NCI-H524 (cell line): ENCODE measurements around the gene SHLD1.

ENCODE experiments used
- DNase-seq, 2 experiments: peaks; one replicate each; lab custom pipeline; 2025; lab: John Stamatoyannopoulos, UW

Gene SHLD1

DNA sequence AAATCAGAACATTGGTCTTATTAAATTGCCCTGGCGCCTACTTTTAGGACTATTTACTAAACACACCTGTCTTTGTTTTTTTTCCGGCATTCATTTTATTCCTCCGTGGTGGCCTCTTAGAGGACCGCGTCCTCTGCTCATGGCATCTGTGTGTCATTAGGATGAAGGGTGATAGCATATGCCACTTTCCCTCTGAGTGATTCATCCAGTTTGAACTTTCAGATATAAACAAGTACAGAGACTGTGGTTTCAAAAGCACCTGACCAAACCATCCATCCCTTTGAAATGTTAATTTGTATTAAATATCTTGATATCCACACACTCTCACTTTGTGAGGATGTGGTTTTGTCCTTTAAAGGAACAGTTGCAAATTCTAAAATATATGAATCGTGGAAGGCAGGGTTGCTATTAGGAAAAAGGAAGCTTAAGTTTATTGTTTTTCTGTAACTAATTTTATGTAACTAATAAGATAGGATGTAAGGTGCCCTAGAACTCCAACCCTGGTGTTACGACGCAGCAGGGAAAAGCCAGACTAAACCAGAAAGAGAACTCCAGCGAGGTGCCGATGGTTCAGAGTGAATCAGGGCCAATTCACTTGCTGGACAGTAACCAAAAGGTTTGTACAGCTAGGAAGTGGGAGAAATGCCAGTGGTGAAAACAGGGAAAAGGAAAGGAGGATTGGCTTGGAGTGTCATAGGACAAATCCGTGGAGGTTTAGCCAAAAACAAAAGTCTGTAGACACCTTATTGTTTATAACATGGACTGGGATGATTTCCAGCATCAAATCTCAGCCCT, 98.7 kb downstream of the SHLD1 start:
- DNase-seq: peak; percentile 63 to 85

DNA sequence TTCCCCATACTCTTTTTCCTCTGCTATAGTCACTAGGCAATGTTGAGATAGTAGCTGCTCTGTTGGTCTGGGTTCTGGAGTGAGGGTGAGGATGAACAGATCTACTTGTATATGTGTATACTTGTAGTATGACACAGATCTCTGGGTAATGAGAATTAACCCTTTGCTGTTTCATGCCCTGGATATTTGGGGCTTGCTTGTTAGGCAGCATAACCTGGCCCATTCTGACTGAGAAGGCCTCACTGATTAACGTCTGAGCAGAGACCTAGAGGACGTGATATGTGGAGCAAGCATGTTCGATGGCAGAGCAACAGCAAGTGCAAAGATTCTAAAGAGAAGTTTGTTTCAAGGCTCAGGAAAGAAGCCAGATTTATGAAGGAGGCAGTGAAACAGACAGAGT, 105.7 kb downstream of the SHLD1 start:
- no peak for DNase-seq

GRCh38 chr20:5859608-5860007, 109.4 kb downstream of the SHLD1 start:
- DNase-seq: no peak

GRCh38 chr20:5862703-5863039, 112.5 kb downstream of the SHLD1 start:
- DNase-seq: no peak

- DNase-seq: no peak
Measured at GRCh38 chr20:5863040-5863833, 113.0 kb downstream of the SHLD1 start.

- peak; percentile 34 to 85 for DNase-seq
Measured at GRCh38 chr20:5864428-5864827, 114.2 kb downstream of the SHLD1 start.

DNA sequence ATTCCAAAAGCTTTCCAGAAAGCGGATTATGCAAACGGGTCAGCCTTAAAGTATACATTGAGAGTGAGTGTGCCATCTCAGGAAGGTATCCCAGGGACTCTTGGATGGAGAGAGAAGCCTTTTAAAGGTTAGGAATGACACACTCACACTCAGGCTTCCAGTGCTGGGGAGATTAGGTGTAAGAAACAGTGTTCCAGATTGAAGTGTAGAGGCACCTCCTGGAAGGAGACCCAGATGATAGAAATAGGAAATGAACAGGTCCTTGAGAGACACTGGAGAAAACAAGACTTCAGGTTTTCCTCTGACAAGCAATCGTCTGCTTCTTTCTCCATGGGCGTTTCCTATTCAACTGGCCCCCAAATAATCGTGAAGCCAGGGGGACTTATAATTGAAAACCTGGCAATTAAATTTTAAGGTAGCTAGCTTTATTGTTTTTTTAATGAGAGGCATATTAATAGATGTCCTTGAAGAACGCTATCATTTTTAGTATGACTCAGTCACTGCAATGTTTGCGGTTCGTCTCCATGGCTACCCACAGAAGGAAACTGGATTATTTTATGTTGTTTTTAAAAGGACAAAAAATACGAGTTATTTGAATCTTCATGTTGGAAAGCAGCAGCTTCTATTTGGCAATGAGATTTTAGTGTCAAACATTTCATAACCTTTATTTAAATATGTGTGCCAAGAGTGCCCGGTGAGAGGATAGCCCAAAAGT, 114.8 kb downstream of the SHLD1 start:
- no peak for DNase-seq

- no peak for DNase-seq
Measured at GRCh38 chr20:5865604-5866003, 115.4 kb downstream of the SHLD1 start.

- peak in 1 of 2 experiments; percentile 63 for DNase-seq
Measured at GRCh38 chr20:5870568-5870981, 120.4 kb downstream of the SHLD1 start.

GRCh38 chr20:5871459-5872410, 121.5 kb downstream of the SHLD1 start:
- DNase-seq: peak in 1 of 2 experiments; percentile 57

DNA sequence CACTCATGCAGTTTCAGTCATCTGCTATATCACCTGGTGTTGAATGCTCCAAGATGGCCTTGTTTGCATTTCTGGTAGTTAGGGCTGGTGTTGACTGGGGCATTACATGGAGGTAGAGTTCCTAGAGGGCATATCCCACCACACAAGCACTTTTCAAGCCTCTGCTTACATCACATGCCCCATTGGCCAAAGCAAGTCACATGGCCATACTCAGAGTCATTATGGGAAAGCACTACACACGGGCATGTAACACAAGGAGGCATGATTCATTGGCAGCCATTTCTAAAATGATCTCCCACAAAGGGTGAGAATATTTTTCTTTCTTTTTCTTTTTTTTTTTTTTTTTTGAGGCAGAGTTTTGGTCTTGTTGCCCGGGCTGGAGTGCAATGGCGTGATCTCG, 126.9 kb downstream of the SHLD1 start:
- no peak for DNase-seq

DNA sequence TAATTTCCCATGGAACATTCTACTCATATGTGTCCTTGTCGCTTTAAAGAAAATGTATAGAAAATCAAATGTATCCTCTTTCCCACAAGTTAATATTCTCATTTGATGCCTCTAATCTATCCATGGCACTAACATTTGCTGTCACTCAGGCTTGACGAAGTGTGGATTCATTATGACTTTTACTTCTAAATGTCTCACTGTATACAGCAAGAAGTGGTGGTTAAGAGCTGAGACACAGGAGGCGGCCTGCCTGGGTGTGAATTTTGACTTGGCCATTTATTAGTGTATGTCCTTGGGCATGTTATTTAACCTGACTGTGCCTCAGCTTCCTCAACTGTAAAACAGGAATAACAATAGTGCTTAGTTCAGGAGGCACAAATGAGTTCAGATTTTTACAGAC, 130.1 kb downstream of the SHLD1 start:
- no peak for DNase-seq

DNA sequence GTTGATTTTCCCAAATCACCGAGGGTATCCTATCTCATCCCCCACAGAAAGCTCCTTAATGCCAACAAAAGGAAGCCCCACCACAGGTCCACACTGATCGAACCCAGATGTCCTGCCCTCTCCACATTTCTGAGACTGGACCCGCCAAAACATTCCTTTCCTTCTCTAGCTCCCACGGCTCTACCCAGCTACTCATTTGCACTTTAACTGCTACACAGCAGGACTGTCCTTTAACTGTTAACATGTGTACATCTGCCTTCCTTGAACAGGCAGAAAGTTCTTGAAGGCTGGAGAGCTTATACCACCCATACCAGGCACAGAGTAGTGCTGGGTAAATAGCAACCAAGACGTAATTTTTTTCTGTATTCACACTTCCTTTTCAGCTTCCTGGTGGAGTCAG, 131.5 kb downstream of the SHLD1 start:
- no peak for DNase-seq

- DNase-seq: no peak
Measured at GRCh38 chr20:5882166-5882565, 132.0 kb downstream of the SHLD1 start.

GRCh38 chr20:5884465-5885335, 134.5 kb downstream of the SHLD1 start:
- DNase-seq: no peak

GRCh38 chr20:5885866-5886265, 135.7 kb downstream of the SHLD1 start:
- peak in 1 of 2 experiments; percentile 57 for DNase-seq

DNA sequence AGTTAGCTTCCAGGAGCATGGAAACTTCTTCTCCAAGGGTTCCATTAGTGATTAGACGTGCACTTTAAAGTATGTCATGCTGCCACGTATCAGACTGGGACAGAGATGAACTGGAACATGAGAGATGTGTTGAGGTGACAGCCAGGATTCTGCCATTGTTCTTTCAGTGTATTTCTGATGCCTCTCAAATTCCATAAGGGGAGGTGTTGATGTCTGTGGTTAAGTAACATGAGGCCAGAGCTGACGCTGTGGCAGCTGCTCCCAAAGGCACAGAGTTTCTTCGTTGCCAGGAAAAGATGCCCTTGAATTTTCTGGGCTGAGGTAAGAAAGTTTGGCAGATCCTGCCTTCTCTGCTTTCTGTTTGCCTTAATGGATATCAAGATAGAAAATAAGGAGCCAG, 136.6 kb downstream of the SHLD1 start:
- peak in 1 of 2 experiments; percentile 27 for DNase-seq

GRCh38 chr20:5887386-5887785, 137.2 kb downstream of the SHLD1 start:
- no peak for DNase-seq

DNA sequence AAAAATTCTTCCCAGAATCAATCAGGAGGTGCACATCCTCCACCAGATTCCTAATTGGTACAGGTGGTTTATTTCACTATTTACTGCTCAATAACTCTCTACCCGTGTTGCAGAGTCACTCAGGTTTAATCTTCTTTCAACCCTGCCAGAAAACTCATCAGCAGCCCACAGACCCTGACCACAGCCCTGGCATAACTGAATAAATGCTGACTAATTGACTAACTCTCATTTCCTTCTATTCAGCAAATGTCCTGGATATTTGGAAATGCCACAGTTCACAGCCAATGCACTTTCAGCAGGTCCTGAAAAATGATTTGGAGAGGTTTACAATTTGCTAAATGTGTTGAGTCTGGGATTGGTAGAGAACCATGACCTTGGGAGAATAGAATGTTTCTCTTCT, 137.8 kb downstream of the SHLD1 start:
- no peak for DNase-seq

DNA sequence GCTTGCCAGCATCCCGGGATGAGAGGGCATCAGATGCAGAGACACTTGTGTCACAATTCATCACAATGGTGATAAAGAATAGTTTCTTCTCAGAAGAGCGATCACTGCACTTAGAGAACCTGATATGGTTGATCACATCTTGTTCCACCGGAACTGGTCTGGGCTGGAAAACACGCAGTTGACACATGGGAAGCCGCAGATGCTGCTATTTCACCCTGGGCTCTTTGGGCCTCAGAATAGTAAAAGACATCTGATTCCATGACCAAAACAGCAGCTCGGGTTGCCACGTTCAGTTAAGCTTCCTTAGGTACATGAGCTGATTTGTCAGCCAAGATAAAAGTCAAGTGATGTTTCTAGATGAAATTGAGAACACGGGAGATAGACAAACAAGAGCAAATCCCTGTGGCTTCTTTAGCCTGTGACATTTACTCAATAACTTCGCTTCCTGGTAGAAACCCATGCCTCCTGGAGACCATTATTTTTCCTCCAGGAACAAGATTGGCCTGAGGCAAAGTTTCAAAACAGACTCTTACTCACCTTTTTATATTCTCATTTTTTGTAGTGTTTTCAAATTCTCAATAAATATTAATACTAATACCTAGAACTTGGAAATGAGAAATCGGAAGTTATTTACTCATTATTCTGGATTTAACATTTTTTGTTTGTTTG, 140.7 kb downstream of the SHLD1 start:
- no peak for DNase-seq
